HG02840 (cell line): Measurements from ENCODE around the gene C1S.

Source experiments
- ATAC-seq: cut with Tn5 transposase; IDR thresholded peaks from one replicate; pipeline ENCODE4 v1.9.1; 2021; ENCODE audit warnings: mild to moderate bottlenecking, moderate library complexity, moderate number of reproducible peaks; ENCODE audit not compliant: unreplicated experiment, low FRiP score

Gene C1S

GRCh38 chr12:7073946-7074345 lies 13.4 kb downstream of the C1S start:
- ATAC-seq, result no peak

- no peak for ATAC-seq
Measured at GRCh38 chr12:7075518-7075917, 15.0 kb downstream of the C1S start.

GRCh38 chr12:7075939-7076338 lies 15.4 kb downstream of the C1S start:
- no peak for ATAC-seq

DNA sequence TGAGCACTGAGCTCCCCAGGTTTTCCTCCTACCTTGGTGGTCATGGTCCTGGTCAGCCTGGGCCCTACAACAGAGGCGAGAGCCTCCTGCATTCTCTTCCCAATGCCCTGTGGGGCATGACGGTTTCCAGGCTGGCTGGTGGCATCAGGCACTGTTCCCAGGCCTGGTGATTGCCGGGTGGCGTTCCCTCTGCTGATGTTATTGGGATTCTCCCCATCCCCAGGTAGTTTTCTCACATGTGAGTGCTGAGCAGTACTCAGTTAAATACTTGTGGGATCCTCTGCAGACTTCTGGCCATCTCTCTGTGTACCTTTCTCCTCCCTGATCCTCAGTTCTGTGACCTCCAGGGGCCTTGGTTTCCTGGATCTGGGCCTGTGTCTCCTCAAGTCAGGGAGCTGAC lies 16.0 kb downstream of the C1S start:
- ATAC-seq, result no peak

- ATAC-seq, result no peak
Measured at GRCh38 chr12:7078163-7078562, 17.6 kb downstream of the C1S start.

- no peak for ATAC-seq
Measured at GRCh38 chr12:7079826-7080125, 19.3 kb downstream of the C1S start.

- ATAC-seq, result no peak
Measured at GRCh38 chr12:7081037-7081436, 20.5 kb downstream of the C1S start.

- ATAC-seq, result no peak
Measured at GRCh38 chr12:7083125-7083524, 22.6 kb downstream of the C1S start.

DNA sequence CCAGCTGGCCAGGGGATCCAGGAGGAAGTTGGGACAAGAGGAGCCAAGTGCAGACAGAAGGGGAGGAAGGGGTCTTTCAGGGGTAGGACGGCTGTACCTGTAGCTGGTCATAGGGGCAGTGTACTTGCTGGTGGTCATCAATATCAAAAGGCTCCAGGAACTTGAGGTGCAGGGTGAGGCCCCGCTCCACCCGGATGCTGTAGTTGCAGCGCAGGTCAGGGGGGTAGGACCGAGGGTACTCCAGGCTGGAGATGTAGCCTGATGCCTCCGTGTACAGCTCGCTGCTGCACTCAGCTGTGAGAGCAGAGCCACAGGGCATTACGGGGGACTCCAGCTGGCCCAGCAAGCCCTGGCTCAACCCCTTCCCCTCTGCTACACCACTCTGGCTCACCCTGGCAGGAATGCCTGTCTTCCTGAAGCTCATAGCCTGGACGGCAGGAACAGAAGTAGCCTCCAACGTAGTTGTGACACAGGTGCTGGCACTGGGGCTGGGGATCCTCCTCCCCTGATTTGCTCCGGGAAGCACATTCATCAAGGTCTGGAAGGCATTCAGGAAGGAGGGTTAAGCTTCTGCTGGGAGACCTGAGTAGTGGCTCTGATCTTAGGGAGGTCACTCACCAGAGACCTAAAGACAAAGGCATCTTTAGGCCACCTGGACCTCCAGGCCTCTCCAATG lies 28.8 kb downstream of the C1S start:
- ATAC-seq, result no peak

- no peak for ATAC-seq
Measured at GRCh38 chr12:7090222-7090998, 29.9 kb downstream of the C1S start.

DNA sequence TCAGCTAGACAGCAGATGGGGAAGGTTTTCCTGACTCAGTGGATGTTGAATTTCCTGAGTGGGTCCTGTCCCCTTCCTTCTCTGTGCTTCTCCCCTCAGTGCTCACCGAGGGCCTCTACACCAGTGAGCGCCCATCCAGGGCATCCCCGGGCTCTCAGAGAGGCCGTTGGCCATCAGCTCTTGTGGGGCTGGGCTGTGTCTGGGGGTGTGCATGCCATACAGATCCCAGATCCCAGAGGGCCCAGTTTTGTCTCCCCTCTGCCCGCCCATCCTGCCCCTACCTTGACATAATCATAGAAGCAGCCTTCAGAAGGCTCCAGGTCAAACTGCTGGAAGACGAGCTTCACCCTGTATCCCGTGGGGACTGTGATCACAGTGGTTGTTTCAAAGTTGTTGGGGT lies 30.7 kb downstream of the C1S start:
- ATAC-seq, result no peak

DNA sequence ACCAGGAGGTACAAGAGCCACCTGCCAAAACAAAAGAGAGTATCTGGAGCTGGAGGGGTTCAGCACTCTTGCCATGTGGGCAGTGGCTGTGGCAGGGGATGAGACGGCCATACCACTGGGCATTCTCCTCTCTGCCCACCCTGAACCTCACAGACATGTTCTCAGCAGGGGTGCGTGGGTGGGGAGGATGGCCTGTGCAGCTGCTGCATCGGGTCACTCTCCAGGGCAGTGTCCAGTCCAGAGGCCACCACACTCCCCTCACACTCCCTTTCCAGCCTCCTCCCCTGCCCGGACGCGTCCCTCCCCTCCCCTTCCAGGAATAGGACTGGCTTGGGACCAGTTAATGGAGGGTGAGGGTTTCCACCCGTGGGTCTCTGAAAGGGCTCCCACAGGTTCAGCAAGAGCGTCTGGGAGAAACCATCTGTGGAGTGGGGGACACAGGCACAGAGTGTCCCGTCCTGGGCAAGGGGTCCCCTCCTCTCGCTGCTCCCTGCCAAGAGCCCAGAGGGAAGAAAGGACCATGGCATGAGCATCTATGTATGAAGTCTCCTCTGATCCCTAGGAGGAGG lies 31.2 kb downstream of the C1S start:
- ATAC-seq, result no peak

GRCh38 chr12:7092229-7092985 lies 31.9 kb downstream of the C1S start, which contains the start of gene C1R:
Gene C1R (minus strand): TSS chr12:7092445. CDS start chr12:7092388, 57 bp downstream.
- ATAC-seq, result no peak

GRCh38 chr12:7092986-7093460 lies 32.5 kb downstream of the C1S start:
- no peak for ATAC-seq

DNA sequence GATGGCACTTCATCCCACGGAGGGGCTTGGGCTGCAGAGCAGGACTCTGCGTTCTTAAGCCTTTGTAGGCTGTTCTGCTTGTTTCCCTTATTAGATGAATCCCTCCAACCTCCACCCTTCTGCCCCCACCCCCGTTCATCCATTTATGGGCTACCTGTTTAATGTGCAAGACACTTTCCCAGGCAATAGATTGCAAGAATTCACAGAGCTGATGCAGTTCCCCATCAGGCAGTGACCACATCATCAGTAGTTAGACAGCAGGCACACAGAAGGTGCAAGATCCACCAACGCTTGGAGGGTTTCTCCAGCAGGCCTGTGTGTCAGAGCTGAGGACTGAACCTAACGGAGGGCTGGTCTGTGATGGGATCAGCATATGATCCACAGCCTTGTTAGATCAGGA lies 33.0 kb downstream of the C1S start:
- no peak for ATAC-seq

GRCh38 chr12:7093892-7094291 lies 33.4 kb downstream of the C1S start:
- no peak for ATAC-seq

- ATAC-seq, result no peak
Measured at GRCh38 chr12:7096006-7096932, 35.8 kb downstream of the C1S start.

GRCh38 chr12:7096979-7097378 lies 36.5 kb downstream of the C1S start:
- no peak for ATAC-seq

GRCh38 chr12:7099290-7099996 lies 38.9 kb downstream of the C1S start:
- ATAC-seq, result no peak
